Astrocyte (in vitro differentiated cells and primary cell): Measurements from ENCODE around the gene DFFB. TPM values are rescaled to one million over a fixed set of nuclear protein-coding genes. Genes with fewer than 3 reads are reported as not detected.

ENCODE experiments used
- DNase-seq: peaks from one replicate; pipeline ENCODE4 v3.0.0-alpha.2; 2010; ENCODE audit warnings: low read depth
- FAIRE-seq: peaks from 2 replicates; lab custom pipeline; 2011; peaks lifted over from hg19 to GRCh38; lab: Jason Lieb, UNC
- H2AFZ ChIP-seq: 2 replicates; pipeline ENCODE4 v1.6.0; 2012; ENCODE audit warnings: low read depth, low read length, inconsistent platforms
- H3K27ac ChIP-seq: 2 replicates; pipeline ENCODE4 v1.5.1; 2011; ENCODE audit warnings: low read depth, low read length, inconsistent platforms
- H3K27me3 ChIP-seq: 2 replicates; pipeline ENCODE4 v1.6.0; 2011; ENCODE audit warnings: low read length, inconsistent platforms; ENCODE audit not compliant: insufficient read depth
- H3K36me3 ChIP-seq: 2 replicates; pipeline ENCODE4 v1.5.1; 2011; ENCODE audit warnings: low read length, inconsistent platforms; ENCODE audit not compliant: insufficient read depth
- H3K4me1 ChIP-seq: 2 replicates; pipeline ENCODE4 v1.5.1; 2011; ENCODE audit warnings: low read length, inconsistent platforms; ENCODE audit not compliant: insufficient read depth
- H3K4me2 ChIP-seq: 2 replicates; pipeline ENCODE4 v1.6.0; 2012; ENCODE audit warnings: low read length, inconsistent platforms
- H3K4me3 ChIP-seq: 2 replicates; pipeline ENCODE4 v1.5.1; 2011; ENCODE audit warnings: low read depth, mild to moderate bottlenecking, low read length, inconsistent platforms; ENCODE audit not compliant: insufficient read depth
- H3K79me2 ChIP-seq: 2 replicates; pipeline ENCODE4 v1.6.0; 2012; ENCODE audit warnings: mild to moderate bottlenecking, low read length, inconsistent platforms; ENCODE audit not compliant: insufficient read depth
- H3K9ac ChIP-seq: 2 replicates; pipeline ENCODE4 v1.6.0; 2012; ENCODE audit warnings: mild to moderate bottlenecking, low read length, inconsistent platforms
- H3K9me3 ChIP-seq: 2 replicates; pipeline ENCODE4 v1.5.1; 2012; ENCODE audit warnings: low read depth, mild to moderate bottlenecking, low read length, inconsistent platforms; ENCODE audit not compliant: insufficient read depth
- H4K20me1 ChIP-seq: 2 replicates; pipeline ENCODE4 v1.6.0; 2012; ENCODE audit warnings: low read length, inconsistent platforms; ENCODE audit not compliant: insufficient read depth
- H3K27ac Mint-ChIP-seq: one replicate; pipeline ENCODE4 v1.8.0; 2021; ENCODE audit warnings: mild to moderate bottlenecking, mixed read lengths; ENCODE audit not compliant: unreplicated experiment
- H3K27me3 Mint-ChIP-seq: one replicate; pipeline ENCODE4 v1.8.0; 2021; ENCODE audit warnings: low read depth, mixed read lengths; ENCODE audit not compliant: unreplicated experiment
- H3K36me3 Mint-ChIP-seq: one replicate; pipeline ENCODE4 v1.8.0; 2021; ENCODE audit warnings: low read depth, mixed read lengths; ENCODE audit not compliant: unreplicated experiment
- H3K4me1 Mint-ChIP-seq: one replicate; pipeline ENCODE4 v1.8.0; 2021; ENCODE audit warnings: low read depth, mixed read lengths; ENCODE audit not compliant: unreplicated experiment
- H3K4me3 Mint-ChIP-seq: one replicate; pipeline ENCODE4 v1.8.0; 2021; ENCODE audit warnings: mild to moderate bottlenecking, moderate library complexity, mixed read lengths; ENCODE audit not compliant: unreplicated experiment
- H3K9me3 Mint-ChIP-seq: one replicate; pipeline ENCODE4 v1.8.0; 2021; ENCODE audit warnings: mild to moderate bottlenecking, mixed read lengths; ENCODE audit not compliant: unreplicated experiment
- EZH2 ChIP-seq: IDR thresholded peaks from 2 replicates; pipeline ENCODE4 v1.6.1; 2012; ENCODE audit warnings: mild to moderate bottlenecking, low read length, inconsistent platforms; ENCODE audit not compliant: insufficient read depth
- total RNA-seq: library from RNA; stranded (reverse); gene quantifications from 2 replicates; pipeline ENCODE4 v1.2.1, GENCODE V29; 2021
- TF ChIP-seq, protein P1 (sequence below): IDR thresholded peaks from 2 replicates; pipeline ENCODE4 v1.5.1; 2011; ENCODE audit warnings: low read depth, mild to moderate bottlenecking, inconsistent platforms, low read length, moderate library complexity; ENCODE audit not compliant: insufficient read depth

DFFB gene
- total RNA-seq, 1 donor from 2014 or later: 7.4 TPM

DNA sequence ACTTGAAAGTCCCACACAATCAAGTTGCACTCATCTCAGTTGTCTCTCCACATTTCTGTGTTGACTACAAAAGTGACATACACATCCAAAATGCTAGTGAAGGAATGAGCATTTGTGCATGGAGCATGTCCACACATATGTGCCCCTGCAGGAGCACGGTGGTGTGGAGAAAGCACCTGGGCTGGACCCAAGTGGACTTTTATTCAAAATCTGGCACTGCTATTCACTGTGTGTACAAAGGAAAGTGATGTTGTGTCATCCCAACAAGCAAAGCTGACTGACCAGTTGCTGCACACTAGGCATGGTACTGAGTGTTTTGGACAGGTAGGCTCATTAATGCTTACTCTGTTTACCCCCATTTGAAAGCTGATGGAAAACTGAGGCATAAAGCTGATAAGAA lies 19.6 kb upstream of the DFFB start:
- no peak for DNase-seq
- Mint-ChIP-seq H3K4me1 (no peaks in the 10 kb centered on the region), H3K27me3 (no peaks in the 10 kb centered on the region), H3K27ac (no peak overlapping the region), H3K9me3 (no peaks in the 10 kb centered on the region), H3K4me3 (no peak overlapping the region), H3K36me3 (peaks cover 36% of the 10 kb centered on the region)
- FAIRE-seq: no peak
- TF ChIP-seq, protein P1, sequence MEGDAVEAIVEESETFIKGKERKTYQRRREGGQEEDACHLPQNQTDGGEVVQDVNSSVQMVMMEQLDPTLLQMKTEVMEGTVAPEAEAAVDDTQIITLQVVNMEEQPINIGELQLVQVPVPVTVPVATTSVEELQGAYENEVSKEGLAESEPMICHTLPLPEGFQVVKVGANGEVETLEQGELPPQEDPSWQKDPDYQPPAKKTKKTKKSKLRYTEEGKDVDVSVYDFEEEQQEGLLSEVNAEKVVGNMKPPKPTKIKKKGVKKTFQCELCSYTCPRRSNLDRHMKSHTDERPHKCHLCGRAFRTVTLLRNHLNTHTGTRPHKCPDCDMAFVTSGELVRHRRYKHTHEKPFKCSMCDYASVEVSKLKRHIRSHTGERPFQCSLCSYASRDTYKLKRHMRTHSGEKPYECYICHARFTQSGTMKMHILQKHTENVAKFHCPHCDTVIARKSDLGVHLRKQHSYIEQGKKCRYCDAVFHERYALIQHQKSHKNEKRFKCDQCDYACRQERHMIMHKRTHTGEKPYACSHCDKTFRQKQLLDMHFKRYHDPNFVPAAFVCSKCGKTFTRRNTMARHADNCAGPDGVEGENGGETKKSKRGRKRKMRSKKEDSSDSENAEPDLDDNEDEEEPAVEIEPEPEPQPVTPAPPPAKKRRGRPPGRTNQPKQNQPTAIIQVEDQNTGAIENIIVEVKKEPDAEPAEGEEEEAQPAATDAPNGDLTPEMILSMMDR: no peak
- no peak for TF ChIP-seq EZH2
- H3K79me2 ChIP-seq: no peaks in the 10 kb centered on the region
- H4K20me1 ChIP-seq: no peaks in the 10 kb centered on the region
- H3K9me3 ChIP-seq: no peaks in the 10 kb centered on the region
- no peaks in the 10 kb centered on the region for H3K27me3 ChIP-seq
- H2AFZ ChIP-seq: no peak overlapping the region
- no peak overlapping the region for H3K4me3 ChIP-seq
- peaks cover 23% of the 10 kb centered on the region for H3K36me3 ChIP-seq
- no peak overlapping the region for H3K9ac ChIP-seq
- H3K27ac ChIP-seq: no peak overlapping the region
- no peak overlapping the region for H3K4me2 ChIP-seq
- H3K4me1 ChIP-seq: no peaks in the 10 kb centered on the region

DNA sequence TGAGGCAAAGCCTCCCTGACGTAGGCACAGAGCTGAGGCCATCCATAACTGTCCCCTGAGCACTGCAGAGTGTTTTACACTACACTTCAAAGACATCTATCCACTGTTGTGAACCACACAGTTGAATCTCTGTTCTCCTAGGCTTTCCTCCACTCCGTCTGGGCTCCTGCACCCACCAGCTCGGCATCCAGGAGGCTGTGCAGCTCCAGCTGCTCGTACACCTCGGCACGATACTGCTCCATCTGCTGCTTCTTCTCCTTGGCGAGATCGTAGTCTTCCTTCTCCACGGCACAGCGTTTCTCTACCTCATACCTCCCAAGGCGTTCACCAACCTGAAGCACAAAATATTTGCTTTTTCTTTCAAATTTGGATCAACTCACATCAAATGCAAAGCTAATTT lies 18.5 kb upstream of the DFFB start:
- DNase-seq (no peak), FAIRE-seq (no peak)
- Histone ChIP-seq H3K27ac (no peak overlapping the region), H3K27me3 (no peaks in the 10 kb centered on the region), H2AFZ (no peak overlapping the region), H3K9me3 (no peaks in the 10 kb centered on the region), H3K4me3 (no peak overlapping the region), H3K79me2 (no peaks in the 10 kb centered on the region), H4K20me1 (no peaks in the 10 kb centered on the region), H3K4me2 (no peak overlapping the region), H3K9ac (no peak overlapping the region), H3K36me3 (peaks cover 18% of the 10 kb centered on the region), H3K4me1 (no peaks in the 10 kb centered on the region)
- H3K27ac Mint-ChIP-seq: no peak overlapping the region
- H3K27me3 Mint-ChIP-seq: no peaks in the 10 kb centered on the region
- H3K36me3 Mint-ChIP-seq: peaks cover 38% of the 10 kb centered on the region
- no peak overlapping the region for H3K4me3 Mint-ChIP-seq
- no peaks in the 10 kb centered on the region for H3K4me1 Mint-ChIP-seq
- TF ChIP-seq, protein P1: no peak
- TF ChIP-seq EZH2: no peak
- no peaks in the 10 kb centered on the region for H3K9me3 Mint-ChIP-seq

DNA sequence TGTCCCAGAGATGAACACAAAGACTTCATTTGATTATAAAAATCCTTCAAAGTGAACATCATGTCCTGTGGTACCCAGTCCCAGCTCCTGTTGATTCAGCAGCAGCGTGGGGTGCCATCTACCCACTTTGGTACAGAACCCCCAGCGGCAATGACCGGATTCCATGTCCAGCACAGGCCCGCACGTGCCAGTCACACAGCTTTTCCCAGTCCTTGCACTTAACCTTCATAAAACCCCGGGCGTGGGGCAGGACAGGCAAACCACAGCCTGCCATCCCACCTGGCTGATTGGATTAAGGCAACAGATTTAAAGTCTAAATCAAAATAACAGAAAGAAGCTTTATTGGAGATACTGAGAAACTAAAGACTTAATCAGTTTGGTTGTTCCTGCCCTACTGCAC lies 15.8 kb upstream of the DFFB start:
- H3K27me3 Mint-ChIP-seq: no peaks in the 10 kb centered on the region
- no peak for DNase-seq
- H3K27me3 ChIP-seq: no peaks in the 10 kb centered on the region
- H3K4me3 Mint-ChIP-seq: no peak overlapping the region
- TF ChIP-seq EZH2: no peak
- TF ChIP-seq, protein P1: no peak
- no peak overlapping the region for H3K27ac ChIP-seq
- H3K27ac Mint-ChIP-seq: no peak overlapping the region
- peaks cover 31% of the 10 kb centered on the region for H3K36me3 Mint-ChIP-seq
- H3K9me3 Mint-ChIP-seq: no peaks in the 10 kb centered on the region
- H3K4me1 ChIP-seq: no peaks in the 10 kb centered on the region
- no peaks in the 10 kb centered on the region for H3K79me2 ChIP-seq
- no peak overlapping the region for H3K4me3 ChIP-seq
- H3K36me3 ChIP-seq: peaks cover 18% of the 10 kb centered on the region
- H3K4me1 Mint-ChIP-seq: no peaks in the 10 kb centered on the region
- H3K9me3 ChIP-seq: no peaks in the 10 kb centered on the region
- no peak overlapping the region for H2AFZ ChIP-seq
- FAIRE-seq: no peak
- H4K20me1 ChIP-seq: no peaks in the 10 kb centered on the region
- H3K9ac ChIP-seq: no peak overlapping the region
- H3K4me2 ChIP-seq: no peak overlapping the region
